OCI-LY3 (cell line): Measurements from ENCODE around the gene CAMTA1.

Experiments
- H2AFZ ChIP-seq: fragments of 200-600, 300-600 bp; shearing (Covaris generic); 2 replicates; pipeline ENCODE4 v1.6.0; 2014; ENCODE audit warnings: antibody characterized with exemption, low read depth, low read length
- H3K27ac ChIP-seq: fragments of 200-600, 300-600 bp; sonication (generic); 2 replicates; pipeline ENCODE4 v1.5.1; 2014; ENCODE audit warnings: mild to moderate bottlenecking, low read length, moderate library complexity, mixed read lengths
- H3K27me3 ChIP-seq: fragments of 200-600, 300-600 bp; sonication (generic); 2 replicates; pipeline ENCODE4 v1.6.1; 2014; ENCODE audit warnings: low read depth, low read length, mixed read lengths
- H3K36me3 ChIP-seq: fragments of 200-600, 300-600 bp; sonication (generic); replicated peaks from 2 replicates; pipeline ENCODE3; 2014; ENCODE audit warnings: low read depth, low read length, mixed read lengths
- H3K4me1 ChIP-seq: fragments of 300-600, 200-600 bp; sonication (generic); 2 replicates; pipeline ENCODE4 v1.6.1; 2014; ENCODE audit warnings: low read length, mixed read lengths
- H3K4me2 ChIP-seq: fragments of 200-600, 300-600 bp; sonication (generic); 2 replicates; pipeline ENCODE4 v1.6.1; 2014; ENCODE audit warnings: low read length, mixed read lengths
- H3K4me3 ChIP-seq: fragments of 300-600, 200-600 bp; sonication (generic); 2 replicates; pipeline ENCODE4 v1.5.1; 2014; ENCODE audit warnings: antibody characterized with exemption, mild to moderate bottlenecking, low read length, moderate library complexity
- H3K79me2 ChIP-seq: fragments of 300-600, 200-600 bp; shearing (Covaris generic); 2 replicates; pipeline ENCODE4 v1.6.1; 2014; ENCODE audit warnings: mild to moderate bottlenecking, low read length, mixed read lengths
- H3K9ac ChIP-seq: fragments of 300-600, 200-600 bp; shearing (Covaris generic); 2 replicates; pipeline ENCODE4 v1.6.0; 2014; ENCODE audit warnings: mild to moderate bottlenecking, low read length, moderate library complexity
- H3K9me3 ChIP-seq: fragments of 200-600, 300-600 bp; shearing (Covaris generic); 2 replicates; pipeline ENCODE4 v1.6.1; 2014; ENCODE audit warnings: low read length, mixed read lengths; ENCODE audit not compliant: insufficient read depth
- H4K20me1 ChIP-seq: fragments of 200-600, 300-600 bp; sonication (generic); 2 replicates; pipeline ENCODE4 v1.6.1; 2016; ENCODE audit warnings: low read length, mixed read lengths; ENCODE audit not compliant: insufficient read depth
- EZH2phosphoT487 ChIP-seq: fragments of 200-600 bp; shearing (Covaris generic); IDR thresholded peaks from 2 replicates; pipeline ENCODE4 v1.6.1; 2018; ENCODE audit warnings: antibody characterized with exemption, mixed run types, low read depth
- TF ChIP-seq, protein P1 (sequence below): fragments of 200-600, 300-600 bp; sonication (generic); IDR thresholded peaks from 2 replicates; pipeline ENCODE4 v1.5.1; 2014; ENCODE audit warnings: antibody characterized with exemption, low read length, low read depth

CAMTA1 gene

GRCh38 chr1:7263021-7263960, 478.0 kb downstream of the CAMTA1 start:
- H3K4me2 ChIP-seq: peak overlapping the region; percentile 46

GRCh38 chr1:7264101-7264500, 478.8 kb downstream of the CAMTA1 start:
- Histone ChIP-seq H3K36me3 (peaks cover 3% of the 10 kb centered on the region), H3K27ac (no peak overlapping the region), H3K9ac (no peak overlapping the region), H3K4me2 (0 out of 2 replicates have a peak overlapping the region, but pooled peaks have one; percentile 46), H4K20me1 (no peaks in the 10 kb centered on the region), H3K9me3 (peaks cover 3% of the 10 kb centered on the region; the same call in 1 of the 2 replicates), H3K27me3 (no peaks in the 10 kb centered on the region), H3K79me2 (no peaks in the 10 kb centered on the region), H2AFZ (no peak overlapping the region), H3K4me1 (peaks cover 65% of the 10 kb centered on the region), H3K4me3 (no peak overlapping the region)
- no peak for TF ChIP-seq EZH2phosphoT487
- TF ChIP-seq, protein P1, sequence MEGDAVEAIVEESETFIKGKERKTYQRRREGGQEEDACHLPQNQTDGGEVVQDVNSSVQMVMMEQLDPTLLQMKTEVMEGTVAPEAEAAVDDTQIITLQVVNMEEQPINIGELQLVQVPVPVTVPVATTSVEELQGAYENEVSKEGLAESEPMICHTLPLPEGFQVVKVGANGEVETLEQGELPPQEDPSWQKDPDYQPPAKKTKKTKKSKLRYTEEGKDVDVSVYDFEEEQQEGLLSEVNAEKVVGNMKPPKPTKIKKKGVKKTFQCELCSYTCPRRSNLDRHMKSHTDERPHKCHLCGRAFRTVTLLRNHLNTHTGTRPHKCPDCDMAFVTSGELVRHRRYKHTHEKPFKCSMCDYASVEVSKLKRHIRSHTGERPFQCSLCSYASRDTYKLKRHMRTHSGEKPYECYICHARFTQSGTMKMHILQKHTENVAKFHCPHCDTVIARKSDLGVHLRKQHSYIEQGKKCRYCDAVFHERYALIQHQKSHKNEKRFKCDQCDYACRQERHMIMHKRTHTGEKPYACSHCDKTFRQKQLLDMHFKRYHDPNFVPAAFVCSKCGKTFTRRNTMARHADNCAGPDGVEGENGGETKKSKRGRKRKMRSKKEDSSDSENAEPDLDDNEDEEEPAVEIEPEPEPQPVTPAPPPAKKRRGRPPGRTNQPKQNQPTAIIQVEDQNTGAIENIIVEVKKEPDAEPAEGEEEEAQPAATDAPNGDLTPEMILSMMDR: no peak

More at GRCh38 chr1:7263021-7263960, 478.0 kb downstream of the CAMTA1 start:
- H3K9me3 ChIP-seq: no peaks in the 10 kb centered on the region
- TF ChIP-seq, protein P1: no peak
- TF ChIP-seq EZH2phosphoT487: no peak
- no peaks in the 10 kb centered on the region for H4K20me1 ChIP-seq
- no peaks in the 10 kb centered on the region for H3K36me3 ChIP-seq
- H3K79me2 ChIP-seq: no peaks in the 10 kb centered on the region
- H2AFZ ChIP-seq: no peak overlapping the region
- no peaks in the 10 kb centered on the region for H3K27me3 ChIP-seq
- peaks cover 60% of the 10 kb centered on the region for H3K4me1 ChIP-seq
- peak overlapping the region; percentile 6; the same call in 1 of the 2 replicates for H3K9ac ChIP-seq
- peak overlapping the region; percentile 25 for H3K27ac ChIP-seq
- peak overlapping the region; percentile 5; the same call in 1 of the 2 replicates for H3K4me3 ChIP-seq

- Histone ChIP-seq H2AFZ (no peak overlapping the region), H3K4me3 (peak overlapping the region; percentile 27; the same call in 1 of the 2 replicates), H3K4me2 (peak overlapping the region; percentile 66), H4K20me1 (no peaks in the 10 kb centered on the region), H3K27ac (peak overlapping the region; percentile 93), H3K9me3 (peaks cover 8% of the 10 kb centered on the region; the same call in 1 of the 2 replicates), H3K27me3 (no peaks in the 10 kb centered on the region), H3K79me2 (no peaks in the 10 kb centered on the region), H3K4me1 (peaks cover 69% of the 10 kb centered on the region), H3K36me3 (peaks cover 10% of the 10 kb centered on the region), H3K9ac (peak overlapping the region; percentile 13; the same call in 1 of the 2 replicates)
- TF ChIP-seq, protein P1: no peak
- TF ChIP-seq EZH2phosphoT487: no peak
Measured at GRCh38 chr1:7265771-7266371, 480.6 kb downstream of the CAMTA1 start.

DNA sequence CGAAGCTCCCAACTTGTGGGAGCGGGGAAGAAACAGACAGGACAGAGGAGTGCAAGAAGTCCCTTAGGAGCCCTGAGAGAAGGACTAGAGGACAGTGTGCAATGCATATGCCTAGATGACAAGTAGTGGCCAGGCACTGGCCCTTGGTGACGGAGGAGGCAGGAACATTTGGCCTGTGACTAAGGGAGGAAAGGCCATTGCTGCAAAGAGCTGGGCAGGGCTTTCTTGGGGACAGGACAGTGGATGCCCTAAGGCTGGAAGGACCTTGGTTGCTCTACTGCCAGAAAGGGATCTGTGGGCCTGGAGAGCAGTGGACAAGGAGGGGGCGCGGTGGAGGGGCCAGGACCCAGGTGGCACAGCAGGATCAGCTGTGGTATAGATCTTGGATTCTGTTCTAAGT, 481.3 kb downstream of the CAMTA1 start:
- Histone ChIP-seq H3K36me3 (peaks cover 10% of the 10 kb centered on the region), H3K4me3 (no peak overlapping the region)
- TF ChIP-seq EZH2phosphoT487: no peak
- TF ChIP-seq, protein P1: no peak

More for the DNA sequence above, 481.3 kb downstream of the CAMTA1 start:
- no peaks in the 10 kb centered on the region for H3K27me3 ChIP-seq
- H2AFZ ChIP-seq: no peak overlapping the region
- no peaks in the 10 kb centered on the region for H4K20me1 ChIP-seq
- H3K79me2 ChIP-seq: no peaks in the 10 kb centered on the region
- H3K27ac ChIP-seq: peak overlapping the region; percentile 93
- H3K9me3 ChIP-seq: peaks cover 8% of the 10 kb centered on the region; the same call in 1 of the 2 replicates
- H3K9ac ChIP-seq: 0 out of 2 replicates have a peak overlapping the region, but pooled peaks have one; percentile 13
- H3K4me1 ChIP-seq: peaks cover 73% of the 10 kb centered on the region
- peak overlapping the region; percentile 66; the same call in 1 of the 2 replicates for H3K4me2 ChIP-seq
